Naive thymus-derived CD4-positive, alpha-beta T cell (primary cell): Measurements from ENCODE around the gene CALD1. TPM values are rescaled to one million over a fixed set of nuclear protein-coding genes. Genes with fewer than 3 reads are reported as not detected.
A peak's percentile ranks its signal among the peaks of the same experiment; 100 is the strongest.

Experiments
- ATAC-seq: fragments of 150-1000 bp; cut with Tn5 transposase; 2 replicates; pipeline ENCODE4 v1.10.0; 2021; ENCODE audit warnings: mild to moderate bottlenecking, moderate library complexity
- CTCF ChIA-PET: fragments of 350-600 bp; sonication (Branson Sonifier 250); formaldehyde crosslinking; loops from one replicate; lab custom pipeline; 2021; ENCODE audit warnings: antibody characterized with exemption; lab: Charles Lee
- POLR2A ChIA-PET: fragments of 350-600 bp; sonication (Branson Sonifier 250); formaldehyde crosslinking; loops from one replicate; lab custom pipeline; 2021; ENCODE audit warnings: antibody characterized with exemption, inconsistent platforms; lab: Charles Lee
- DNase-seq, 9 donors: peaks; one replicate each; pipeline versions ENCODE4 v3.0.0 to v3.0.0-alpha.2; 2020 to 2022; ENCODE audit warnings: mixed read lengths in 1 of 9
- H3K27ac ChIP-seq: one replicate; pipeline ENCODE4 v1.7.0; 2013; ENCODE audit warnings: mild to moderate bottlenecking, low read depth, low read length, moderate library complexity
- H3K27me3 ChIP-seq, 2 donors: one replicate each; pipeline ENCODE4 v1.7.0; 2013; ENCODE audit warnings: low read length in 2 of 2, mild to moderate bottlenecking in 2 of 2, moderate library complexity in 2 of 2; ENCODE audit not compliant: control insufficient read depth in 2 of 2, insufficient read depth in 2 of 2
- H3K36me3 ChIP-seq, 3 experiments: 1 replicate in 2 of 3; 2 replicates in 1 of 3; pipeline ENCODE4 v1.7.0; 2013; ENCODE audit warnings: low read length in 3 of 3, mild to moderate bottlenecking in 3 of 3, moderate library complexity in 1 of 3; ENCODE audit not compliant: insufficient read depth in 3 of 3, control insufficient read depth in 2 of 3
- H3K4me1 ChIP-seq, 2 donors: one replicate each; pipeline ENCODE4 v1.7.0; 2013; ENCODE audit warnings: low read length in 2 of 2, mild to moderate bottlenecking in 2 of 2, moderate library complexity in 1 of 2; ENCODE audit not compliant: control insufficient read depth in 2 of 2, insufficient read depth in 2 of 2
- H3K4me3 ChIP-seq: 2 replicates; pipeline ENCODE4 v1.7.0; 2013; ENCODE audit warnings: mild to moderate bottlenecking, low read length
- H3K9me3 ChIP-seq, 3 experiments: 1 replicate in 2 of 3; 2 replicates in 1 of 3; pipeline ENCODE4 v1.7.0; 2013; ENCODE audit warnings: low read length in 3 of 3; ENCODE audit not compliant: control insufficient read depth in 2 of 3
- H3K27ac Mint-ChIP-seq, 9 donors: one replicate each; pipeline ENCODE4 v1.8.0; 2020 to 2022; ENCODE audit warnings: mixed read lengths in 9 of 9, mild to moderate bottlenecking in 8 of 9, moderate library complexity in 5 of 9, inconsistent platforms in 2 of 9
- H3K27me3 Mint-ChIP-seq, 5 donors: one replicate each; pipeline ENCODE4 v1.8.0; 2021 to 2022; ENCODE audit warnings: mixed read lengths in 5 of 5, mild to moderate bottlenecking in 1 of 5
- H3K36me3 Mint-ChIP-seq, 5 donors: one replicate each; pipeline ENCODE4 v1.8.0; 2020 to 2022; ENCODE audit warnings: mixed read lengths in 5 of 5, mild to moderate bottlenecking in 3 of 5, inconsistent platforms in 1 of 5
- H3K4me1 Mint-ChIP-seq, 7 donors: one replicate each; pipeline ENCODE4 v1.8.0; 2020 to 2022; ENCODE audit warnings: mixed read lengths in 7 of 7, mild to moderate bottlenecking in 3 of 7, inconsistent platforms in 1 of 7
- H3K4me3 Mint-ChIP-seq, 10 donors: one replicate each; pipeline ENCODE4 v1.8.0; 2020 to 2022; ENCODE audit warnings: mild to moderate bottlenecking in 10 of 10, mixed read lengths in 10 of 10, moderate library complexity in 6 of 10, inconsistent platforms in 2 of 10
- H3K9me3 Mint-ChIP-seq, 11 donors: one replicate each; pipeline ENCODE4 v1.8.0; 2020 to 2022; ENCODE audit warnings: mixed read lengths in 11 of 11, mild to moderate bottlenecking in 4 of 11, inconsistent platforms in 1 of 11, moderate library complexity in 1 of 11
- intact Hi-C, 2 donors: fragments of 100-400 bp; cut with micrococcal nuclease; formaldehyde crosslinking; loops; one replicate each; pipeline ENCODE4 v1.15.1; 2023
- polyA plus RNA-seq, 2 donors: library from polyadenylated mRNA; unstranded; fragments of 300-500 nt; fragmentation: Illumina TruSeq; gene quantifications; one replicate each; pipeline ENCODE4 v1.2.3, GENCODE V29; 2021
- total RNA-seq, 6 experiments: library from RNA in 5 of 6; stranded (reverse) in 5 of 6; gene quantifications; 1 replicate in 5 of 6; 2 replicates in 1 of 6; pipeline ENCODE4 v1.2.3 and lab custom pipeline; 2021 to 2026

The CALD1 gene, protein sequence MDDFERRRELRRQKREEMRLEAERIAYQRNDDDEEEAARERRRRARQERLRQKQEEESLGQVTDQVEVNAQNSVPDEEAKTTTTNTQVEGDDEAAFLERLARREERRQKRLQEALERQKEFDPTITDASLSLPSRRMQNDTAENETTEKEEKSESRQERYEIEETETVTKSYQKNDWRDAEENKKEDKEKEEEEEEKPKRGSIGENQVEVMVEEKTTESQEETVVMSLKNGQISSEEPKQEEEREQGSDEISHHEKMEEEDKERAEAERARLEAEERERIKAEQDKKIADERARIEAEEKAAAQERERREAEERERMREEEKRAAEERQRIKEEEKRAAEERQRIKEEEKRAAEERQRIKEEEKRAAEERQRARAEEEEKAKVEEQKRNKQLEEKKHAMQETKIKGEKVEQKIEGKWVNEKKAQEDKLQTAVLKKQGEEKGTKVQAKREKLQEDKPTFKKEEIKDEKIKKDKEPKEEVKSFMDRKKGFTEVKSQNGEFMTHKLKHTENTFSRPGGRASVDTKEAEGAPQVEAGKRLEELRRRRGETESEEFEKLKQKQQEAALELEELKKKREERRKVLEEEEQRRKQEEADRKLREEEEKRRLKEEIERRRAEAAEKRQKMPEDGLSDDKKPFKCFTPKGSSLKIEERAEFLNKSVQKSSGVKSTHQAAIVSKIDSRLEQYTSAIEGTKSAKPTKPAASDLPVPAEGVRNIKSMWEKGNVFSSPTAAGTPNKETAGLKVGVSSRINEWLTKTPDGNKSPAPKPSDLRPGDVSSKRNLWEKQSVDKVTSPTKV
- total RNA-seq = 1 to 10 TPM in 1 of 5 experiments, under 1 TPM in 4; 0.27 to 2.0 (median 0.39) TPM
- under 1 TPM in 1 of 2 donors, not detected in 1; 0.32 TPM for polyA plus RNA-seq
- 0.67 reads per million for total RNA-seq (lab: John Stamatoyannopoulos, UW)

DNA sequence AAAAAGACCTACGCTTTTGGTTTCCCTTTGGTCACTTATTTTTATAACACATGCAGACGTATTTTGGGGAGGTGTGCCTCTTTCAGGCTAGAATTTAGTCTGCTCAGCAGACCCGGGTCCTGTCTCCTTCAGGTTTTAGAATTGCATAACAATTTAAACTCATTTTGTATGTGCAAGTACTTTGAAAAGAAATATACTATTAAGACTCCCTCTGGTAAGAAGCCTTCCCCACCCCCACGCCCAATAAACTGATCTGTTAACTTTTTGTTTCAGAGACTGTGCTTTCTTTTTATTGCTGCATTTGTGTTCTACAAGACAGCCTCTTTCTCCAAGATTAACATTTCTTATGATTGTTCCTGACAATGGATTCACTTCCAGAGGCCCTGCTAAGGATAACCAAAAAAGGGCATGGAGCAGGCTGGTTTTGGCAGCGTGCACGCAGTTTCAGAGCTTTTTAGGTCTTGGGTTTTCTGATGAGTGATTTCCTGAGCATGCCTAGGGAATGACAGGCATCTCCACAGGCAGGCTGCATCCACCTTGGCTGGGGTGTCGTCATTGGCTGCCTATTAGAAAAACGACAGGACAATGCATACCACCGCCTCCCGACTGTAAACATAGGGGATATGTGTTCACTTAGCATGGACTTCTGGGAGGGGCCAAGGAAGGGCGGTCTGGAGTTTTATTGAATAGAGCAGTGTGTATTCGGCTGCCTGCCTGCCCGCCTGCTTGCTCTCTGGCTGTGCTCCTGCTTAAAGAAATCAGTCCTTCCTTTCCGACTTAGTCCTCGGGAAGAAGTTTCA, at the start of gene CALD1:
CALD1 (plus strand) TSS at position 694 of the 800 bp plus-strand sequence. CDS start 88,100 bp downstream, outside the sequence.
- Mint-ChIP-seq H3K4me1 (peaks cover 0 to 24% (median 11%) of the 10 kb centered on the region in 7 donors), H3K27me3 (peaks cover 0 to 5% (median 0%) of the 10 kb centered on the region in 5 donors), H3K36me3 (peaks cover 0 to 34% (median 7%) of the 10 kb centered on the region in 5 donors), H3K9me3 (no peaks in the 10 kb centered on the region), H3K27ac (peak within 1 kb of the TSS in 2 of 9 donors; percentile 13 to 36), H3K4me3 (no peak within 1 kb of the TSS)
- DNase-seq (no peak), ATAC-seq (no peak)
- ChIA-PET POLR2A (no interaction called here), CTCF (no interaction called here)
- no peak within 1 kb of the TSS for H3K4me3 ChIP-seq
- H3K9me3 ChIP-seq = no peaks in the 10 kb centered on the region
- H3K4me1 ChIP-seq = no peaks in the 10 kb centered on the region
- intact Hi-C loops = no loop called here
- H3K36me3 ChIP-seq = peaks cover 0 to 3% (median 0%) of the 10 kb centered on the region in 3 experiments
- H3K27me3 ChIP-seq = no peaks in the 10 kb centered on the region
- H3K27ac ChIP-seq = no peak within 1 kb of the TSS

DNA sequence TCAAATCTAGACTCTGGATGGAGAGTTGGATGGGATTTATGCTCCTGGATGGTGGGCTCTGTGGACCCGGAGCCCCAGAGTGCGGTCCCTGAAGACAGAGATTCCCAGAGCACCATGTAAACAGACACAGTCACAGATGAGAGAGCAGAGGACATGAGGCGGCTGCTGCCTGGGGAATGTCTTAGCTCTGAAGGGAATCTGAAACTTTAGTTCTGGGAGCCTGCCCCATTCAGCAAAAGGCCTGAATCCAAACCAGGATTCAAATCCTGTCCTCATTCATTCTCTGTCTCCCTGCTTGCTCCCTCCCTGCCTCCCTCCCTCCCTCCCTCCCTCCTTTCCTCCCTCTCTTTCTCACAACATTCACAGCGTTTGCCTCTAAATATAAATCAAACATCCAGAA, 49.5 kb upstream of the CALD1 start:
- no peak overlapping the region for H3K27ac Mint-ChIP-seq
- ChIA-PET CTCF (no interaction called here), POLR2A (no interaction called here)
- H3K27me3 Mint-ChIP-seq = no peaks in the 10 kb centered on the region
- no peaks in the 10 kb centered on the region for H3K27me3 ChIP-seq
- H3K27ac ChIP-seq = no peak overlapping the region
- no peaks in the 10 kb centered on the region for H3K4me1 ChIP-seq
- ATAC-seq (no peak), DNase-seq (no peak)
- H3K4me3 ChIP-seq = no peak overlapping the region
- H3K9me3 ChIP-seq = no peaks in the 10 kb centered on the region
- H3K9me3 Mint-ChIP-seq = peaks cover 0 to 18% (median 2%) of the 10 kb centered on the region in 11 donors
- H3K4me3 Mint-ChIP-seq = no peak overlapping the region
- peaks cover 0 to 10% (median 0%) of the 10 kb centered on the region in 7 donors for H3K4me1 Mint-ChIP-seq
- no peaks in the 10 kb centered on the region for H3K36me3 ChIP-seq
- intact Hi-C loops = no loop called here
- peaks cover 3 to 30% (median 18%) of the 10 kb centered on the region in 5 donors for H3K36me3 Mint-ChIP-seq

DNA sequence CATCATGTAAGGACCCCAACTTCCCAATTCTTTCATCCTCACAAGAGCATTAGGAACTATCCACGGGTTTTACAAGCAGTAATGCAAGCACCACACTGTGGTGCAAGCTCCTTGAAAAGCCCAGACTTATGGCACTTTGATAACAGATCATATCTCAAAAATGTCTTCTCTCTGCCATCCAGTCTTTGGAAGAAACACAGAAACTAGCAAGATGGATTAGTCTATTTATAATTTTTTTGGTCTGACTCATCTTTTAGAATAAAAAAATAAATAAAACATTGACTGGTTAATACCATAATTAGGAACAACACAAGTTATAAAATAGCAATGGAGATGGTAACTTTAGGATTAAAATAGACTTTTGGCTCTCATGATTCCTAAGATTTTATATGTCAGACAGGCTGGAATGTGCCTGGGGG, 49.0 kb upstream of the CALD1 start:
- Mint-ChIP-seq H3K27me3 (no peaks in the 10 kb centered on the region), H3K4me1 (peaks cover 0 to 9% (median 0%) of the 10 kb centered on the region in 7 donors), H3K4me3 (no peak overlapping the region), H3K36me3 (peaks cover 3 to 29% (median 18%) of the 10 kb centered on the region in 5 donors), H3K27ac (no peak overlapping the region), H3K9me3 (peaks cover 0 to 14% (median 2%) of the 10 kb centered on the region in 11 donors)
- no peaks in the 10 kb centered on the region for H3K27me3 ChIP-seq
- POLR2A ChIA-PET = no interaction called here
- intact Hi-C loops = no loop called here
- ATAC-seq (no peak), DNase-seq (no peak)
- CTCF ChIA-PET = no interaction called here
- H3K27ac ChIP-seq = no peak overlapping the region
- no peaks in the 10 kb centered on the region for H3K36me3 ChIP-seq
- H3K4me1 ChIP-seq = no peaks in the 10 kb centered on the region
- no peaks in the 10 kb centered on the region for H3K9me3 ChIP-seq
- H3K4me3 ChIP-seq = no peak overlapping the region

DNA sequence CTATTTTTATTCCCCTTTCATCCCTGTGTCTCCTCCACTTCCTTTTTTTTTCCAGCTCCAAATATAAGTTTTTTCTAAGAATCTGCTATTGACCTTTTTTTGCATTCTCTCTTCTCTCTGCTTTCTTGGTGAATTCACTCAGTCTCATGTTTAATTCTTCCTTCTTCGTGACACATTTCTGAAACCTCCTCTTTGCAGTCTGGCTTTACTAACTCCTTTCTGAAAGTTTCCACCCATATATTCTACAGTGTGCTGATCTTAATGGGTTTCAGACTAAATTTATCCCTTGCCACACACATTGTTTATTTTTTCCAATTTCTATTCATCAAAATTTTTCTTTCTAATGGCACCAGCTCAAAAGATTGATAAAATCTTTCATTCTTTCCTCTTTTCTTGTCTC, 47.8 kb upstream of the CALD1 start:
- ChIA-PET POLR2A (no interaction called here), CTCF (no interaction called here)
- Histone ChIP-seq H3K27ac (no peak overlapping the region), H3K36me3 (no peaks in the 10 kb centered on the region), H3K4me1 (no peaks in the 10 kb centered on the region), H3K27me3 (no peaks in the 10 kb centered on the region), H3K9me3 (no peaks in the 10 kb centered on the region), H3K4me3 (no peak overlapping the region)
- H3K27me3 Mint-ChIP-seq = no peaks in the 10 kb centered on the region
- no peak overlapping the region for H3K4me3 Mint-ChIP-seq
- peaks cover 0 to 9% (median 0%) of the 10 kb centered on the region in 7 donors for H3K4me1 Mint-ChIP-seq
- ATAC-seq (no peak), DNase-seq (no peak)
- H3K36me3 Mint-ChIP-seq = peaks cover 3 to 27% (median 12%) of the 10 kb centered on the region in 5 donors
- intact Hi-C loops = no loop called here
- H3K9me3 Mint-ChIP-seq = peaks cover 0 to 7% (median 0%) of the 10 kb centered on the region in 11 donors
- H3K27ac Mint-ChIP-seq = no peak overlapping the region

DNA sequence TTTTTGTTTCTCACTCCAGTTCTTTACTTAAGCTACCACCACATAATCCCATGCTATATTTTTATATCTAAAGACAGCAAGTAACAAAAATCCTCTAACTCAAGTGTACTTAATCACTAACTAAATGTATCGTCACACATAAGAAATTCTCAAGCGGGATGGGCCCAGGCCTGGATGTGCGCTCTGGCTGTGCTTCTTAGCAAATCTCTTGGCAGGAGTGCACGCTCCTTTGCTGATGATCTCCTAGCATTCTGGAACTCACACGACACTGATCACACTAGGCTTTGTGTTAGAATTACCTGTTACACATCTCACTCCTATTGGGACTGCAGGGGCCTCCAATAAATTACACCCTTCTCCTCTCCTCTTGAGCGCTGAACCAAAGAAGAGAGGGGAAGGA, 46.7 kb upstream of the CALD1 start:
- Histone ChIP-seq H3K9me3 (no peaks in the 10 kb centered on the region), H3K27ac (no peak overlapping the region), H3K27me3 (no peaks in the 10 kb centered on the region), H3K4me3 (no peak overlapping the region), H3K36me3 (no peaks in the 10 kb centered on the region), H3K4me1 (no peaks in the 10 kb centered on the region)
- no peak for ATAC-seq
- CTCF ChIA-PET = no interaction called here
- POLR2A ChIA-PET = no interaction called here
- Mint-ChIP-seq H3K4me3 (no peak overlapping the region), H3K27me3 (no peaks in the 10 kb centered on the region), H3K4me1 (peaks cover 0 to 13% (median 0%) of the 10 kb centered on the region in 7 donors), H3K9me3 (peaks cover 0 to 4% (median 0%) of the 10 kb centered on the region in 11 donors), H3K36me3 (peaks cover 0 to 17% (median 2%) of the 10 kb centered on the region in 5 donors), H3K27ac (no peak overlapping the region)
- no peak for DNase-seq
- intact Hi-C loops = no loop called here

DNA sequence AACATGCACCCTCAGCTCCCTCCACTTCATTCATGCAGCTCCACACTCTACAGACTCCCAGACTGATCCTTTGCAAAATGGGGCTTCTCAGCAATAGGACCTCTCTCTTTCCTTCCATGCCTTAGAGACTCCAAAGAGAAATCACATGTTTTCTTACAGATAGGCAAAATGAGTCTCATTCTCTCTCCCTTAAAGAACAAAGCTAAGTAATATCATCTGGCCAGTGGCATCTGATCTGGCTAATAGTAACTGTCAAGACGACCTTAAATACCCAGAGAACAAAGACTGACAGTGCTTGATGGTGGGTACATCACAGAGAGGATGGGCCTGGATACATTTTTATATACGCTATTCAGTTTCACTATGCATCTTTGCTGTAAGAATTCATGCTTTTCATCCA, 43.1 kb upstream of the CALD1 start:
- ATAC-seq = no peak

More for the DNA sequence above, 43.1 kb upstream of the CALD1 start:
- Mint-ChIP-seq H3K27me3 (peaks cover 0 to 4% (median 0%) of the 10 kb centered on the region in 5 donors), H3K27ac (no peak overlapping the region), H3K4me1 (peaks cover 0 to 21% (median 0%) of the 10 kb centered on the region in 7 donors), H3K36me3 (peaks cover 0 to 25% (median 5%) of the 10 kb centered on the region in 5 donors), H3K4me3 (no peak overlapping the region), H3K9me3 (no peaks in the 10 kb centered on the region)
- Histone ChIP-seq H3K27me3 (no peaks in the 10 kb centered on the region), H3K4me3 (no peak overlapping the region), H3K9me3 (no peaks in the 10 kb centered on the region), H3K27ac (no peak overlapping the region), H3K36me3 (no peaks in the 10 kb centered on the region), H3K4me1 (no peaks in the 10 kb centered on the region)
- DNase-seq = no peak
- POLR2A ChIA-PET = interaction anchor here (1.2 kb wide), 1 partner anchor 12 kb away, joined by 3 read pairs; no protein-coding TSS in a partner anchor
- CTCF ChIA-PET = no interaction called here
- intact Hi-C loops = no loop called here
